Measurements from ENCODE around the gene DHX16. TPM values are rescaled to one million over a fixed set of nuclear protein-coding genes. Genes with fewer than 3 reads are reported as not detected.

The DHX16 gene
- total and polyA plus RNA-seq, 9 of the 15 experiments (the other 6 are each of a cell fraction or from before 2014, with no cell fraction given), result 14.6 to 66.1 (median 47.5) TPM

GRCh38 chr6:30646450-30647241 is 26.2 kb downstream of the DHX16 start, which contains the start of gene C6orf136 (continued):
- peak; percentile 20; the same call in 1 of the 2 replicates for TF ChIP-seq MGA (IDR thresholded peaks at IDR 0.05)
- TF ChIP-seq MXD1 (CRISPR knock-in tag; IDR thresholded peaks at IDR 0.05; ENCODE audit: borderline replicate concordance, poor library complexity, severe bottlenecking), result peak; percentile 16
- TF ChIP-seq CREB5 (CRISPR knock-in tag; IDR thresholded peaks at IDR 0.05), result no peak
- TF ChIP-seq CBFB (CRISPR knock-in tag; IDR thresholded peaks at IDR 0.05), result peak; percentile 69; the same call in 1 of the 2 replicates
- TF ChIP-seq RAD21 (CRISPR knock-in tag; conservative IDR thresholded peaks at IDR 0.05 in 1 of 2, IDR thresholded peaks at IDR 0.05 in 1 of 2), result no peak
- no peak for TF ChIP-seq BCOR (IDR thresholded peaks at IDR 0.05)
- no peak for TF ChIP-seq ZNF512 (tag; IDR thresholded peaks at IDR 0.05)
- peak; percentile 57 for TF ChIP-seq POLR2B (IDR thresholded peaks at IDR 0.05; ENCODE audit: low read depth, partially characterized antibody)
- TF ChIP-seq ZNF124 (CRISPR knock-in tag; IDR thresholded peaks at IDR 0.05), result no peak
- TF ChIP-seq HNRNPLL (IDR thresholded peaks at IDR 0.05; ENCODE audit: low read depth, low read length, poor library complexity, severe bottlenecking), result peak; percentile 63
- TF ChIP-seq CREM (IDR thresholded peaks at IDR 0.05; ENCODE audit: low read depth), result 0 out of 2 replicates have a peak, but pooled peaks have one; percentile 19

Data from K562 (cell line).